Inflammatory macrophage (primary cell): ENCODE data around the gene SYT4.
A peak's percentile ranks its signal among the peaks of the same experiment; 100 is the strongest.
"Not testable (repeated sequence)": the region's sequence is repeated elsewhere in the genome, so short reads cannot be mapped to it uniquely, and the experiment has no call there.

Experiments used
- DNase-seq, 2 donors: peaks; one replicate each; pipeline ENCODE4 v3.0.0-alpha.2; 2020 to 2022
- total RNA-seq, 18 experiments: gene quantifications; one replicate each; lab custom pipeline; 2026; ENCODE audit warnings: mixed read lengths in 6 of 18, inconsistent platforms in 2 of 18; lab: John Stamatoyannopoulos, UW

SYT4 gene
- total RNA-seq = 0 to 0.10 (median 0) reads per million in 18 experiments

DNA sequence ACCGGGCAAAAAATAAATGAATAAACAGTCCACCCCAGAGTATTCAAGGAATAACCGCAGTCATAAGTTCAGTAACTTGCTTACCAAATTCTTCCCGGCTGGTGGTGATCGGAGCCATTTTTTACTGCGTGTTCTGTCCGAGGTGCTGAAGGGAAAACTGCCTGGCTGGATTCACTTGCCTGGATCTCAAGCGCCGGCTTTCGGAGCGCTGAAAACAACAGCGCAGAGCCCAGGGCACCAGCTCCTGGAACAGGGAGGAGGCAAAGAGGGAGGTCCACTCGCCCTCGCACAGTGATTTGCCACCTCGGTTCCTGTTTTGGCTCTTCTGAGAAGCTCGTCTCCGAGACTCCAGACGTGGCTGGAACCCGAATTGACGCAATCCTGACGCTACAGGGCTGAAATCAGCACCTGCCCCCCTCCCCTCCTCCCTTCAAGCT, at the start of gene SYT4:
TSS of gene SYT4 (minus strand) at position 327 of the 437 bp plus-strand sequence. CDS start at position 118, 209 bp downstream.
- DNase-seq = peak in 1 of 2 donors; percentile 18

DNA sequence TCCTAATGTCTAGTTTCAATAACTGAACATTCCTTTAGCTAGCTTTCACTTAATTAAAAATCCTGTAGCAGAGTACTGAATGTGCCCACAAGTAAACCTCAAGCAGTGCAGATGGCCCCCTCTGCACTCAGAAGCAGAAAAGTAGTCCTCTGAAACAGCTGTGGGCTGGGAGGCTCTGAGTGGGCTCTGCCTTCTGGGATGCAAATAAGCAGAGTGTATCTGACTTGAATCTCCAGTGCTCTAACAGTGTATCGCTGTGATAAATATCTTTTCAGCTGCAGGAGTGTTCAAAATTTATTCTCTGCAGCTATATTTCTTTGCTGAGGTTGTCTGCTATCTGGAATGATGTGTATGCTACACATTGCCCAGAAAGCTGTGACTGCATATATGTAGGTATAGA, 44.8 kb upstream of the SYT4 start:
- DNase-seq = no peak

DNA sequence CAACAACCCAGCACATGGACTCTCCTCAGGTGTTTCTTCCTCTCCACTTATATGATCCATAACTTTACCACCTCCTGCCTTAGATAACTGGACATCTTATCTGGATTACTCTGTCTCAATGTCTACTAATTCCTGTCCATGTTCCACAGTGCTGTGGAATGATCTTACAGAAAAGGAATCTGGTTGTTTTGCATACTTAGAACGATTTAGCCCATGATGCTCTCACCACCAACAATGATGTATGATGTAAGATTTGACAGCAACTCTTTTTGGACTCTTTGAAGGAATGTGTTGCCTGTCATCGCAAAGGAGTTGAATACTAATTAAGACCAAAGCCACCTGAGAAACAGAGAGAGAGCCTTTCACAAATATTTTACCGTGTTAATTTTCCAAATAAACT, 37.7 kb upstream of the SYT4 start:
- no peak for DNase-seq

DNA sequence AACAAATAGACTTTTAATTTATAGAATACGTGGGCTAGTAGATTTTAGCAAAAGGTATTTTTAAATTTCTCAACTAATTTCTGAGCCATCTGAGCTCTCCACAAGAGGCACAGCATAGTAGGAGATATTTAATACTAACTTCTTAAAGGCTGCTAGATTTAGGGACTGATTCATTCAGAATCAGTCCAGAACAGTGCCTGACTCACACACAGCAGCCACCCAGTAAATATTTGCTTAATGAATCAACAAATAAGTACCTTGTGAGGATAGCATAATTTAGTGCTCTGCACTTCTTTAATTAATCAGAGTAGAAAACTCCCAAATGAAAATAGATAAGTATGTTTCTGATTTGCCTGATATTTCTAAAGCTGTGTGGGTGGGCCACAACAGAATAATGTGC, 35.6 kb upstream of the SYT4 start:
- DNase-seq = no peak

- DNase-seq = no peak
Measured at GRCh38 chr18:43310239-43310638, 32.9 kb upstream of the SYT4 start.

GRCh38 chr18:43303376-43303775, 26.1 kb upstream of the SYT4 start:
- DNase-seq = no peak

GRCh38 chr18:43286187-43286586, 8.9 kb upstream of the SYT4 start:
- DNase-seq = not testable (repeated sequence)

DNA sequence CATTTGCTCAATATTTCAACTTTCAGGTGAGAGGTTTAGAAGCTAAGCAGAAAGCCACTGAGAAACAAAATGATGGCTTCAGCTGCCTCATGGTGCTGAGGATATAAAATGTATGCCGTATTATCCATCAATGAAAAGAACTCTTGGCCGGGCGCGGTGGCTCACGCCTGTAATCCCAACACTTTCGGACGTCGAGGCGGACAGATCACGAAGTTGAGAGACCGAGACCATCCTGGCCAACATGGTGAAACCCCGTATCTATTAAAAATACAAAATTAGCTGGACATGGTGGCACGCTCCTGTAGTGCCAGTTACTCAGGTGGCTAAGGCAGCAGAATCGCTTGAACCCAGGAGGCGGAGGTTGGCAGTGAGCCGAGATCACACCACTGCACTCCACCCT, 6.0 kb upstream of the SYT4 start:
- DNase-seq = no peak

DNA sequence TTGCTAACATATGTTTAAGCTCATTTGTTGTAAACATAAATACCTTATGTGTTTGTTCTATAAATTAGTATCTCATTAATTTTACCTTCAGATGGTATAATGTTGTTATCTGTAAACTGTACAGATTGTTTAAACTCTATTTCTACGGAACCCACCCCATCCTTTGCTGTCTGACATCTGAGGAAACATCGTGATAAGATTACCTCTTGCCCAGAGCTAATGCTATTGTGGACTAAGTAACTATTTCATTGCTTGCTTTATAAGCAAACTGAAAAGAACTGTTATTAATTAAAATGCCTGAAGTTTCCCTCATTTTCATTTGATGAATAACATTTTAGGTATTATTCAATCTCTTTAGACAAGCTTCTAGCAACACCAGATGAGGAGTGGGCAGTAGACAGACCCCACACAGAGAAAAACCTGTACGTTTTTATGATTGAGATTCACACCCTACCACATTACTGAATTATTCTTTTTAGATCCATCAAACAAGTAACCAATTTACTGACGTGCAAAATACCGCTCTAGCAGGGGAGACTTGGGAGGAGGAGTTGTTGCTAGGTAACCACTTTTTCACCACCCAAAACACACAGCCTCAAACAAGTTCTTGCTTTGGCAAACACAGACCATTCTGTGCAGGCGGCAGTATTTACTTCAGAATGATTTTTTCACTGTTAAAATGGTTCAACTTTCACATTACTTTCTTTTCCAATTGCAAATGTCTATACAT, 1.9 kb upstream of the SYT4 start:
- DNase-seq = no peak

GRCh38 chr18:43278355-43278754, 1.1 kb upstream of the SYT4 start:
- no peak for DNase-seq

- DNase-seq = no peak
Measured at GRCh38 chr18:43276491-43276890, 799 bp downstream of the SYT4 start.

GRCh38 chr18:43275546-43275945, 1.7 kb downstream of the SYT4 start:
- DNase-seq = no peak

DNA sequence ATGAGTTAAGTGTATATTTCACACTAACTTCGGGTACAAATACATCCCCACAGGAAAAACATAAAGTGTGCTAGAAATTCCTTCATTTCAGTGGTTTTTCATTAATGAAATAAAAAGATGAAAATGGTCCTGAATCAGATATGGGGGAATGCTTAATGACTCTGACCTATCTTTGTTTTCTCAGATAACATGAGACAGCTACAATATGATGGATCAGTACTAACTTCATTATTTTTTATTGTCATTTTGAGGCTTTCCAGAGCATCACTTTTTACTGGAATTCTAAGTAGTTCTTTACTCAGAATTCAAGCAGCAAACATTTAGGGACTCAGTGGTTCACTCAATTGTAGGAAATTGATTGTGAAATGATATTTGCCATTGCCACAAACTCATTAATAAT, 2.8 kb downstream of the SYT4 start:
- DNase-seq = no peak

GRCh38 chr18:43271593-43272432, 5.5 kb downstream of the SYT4 start:
- DNase-seq = peak; percentile 47 to 54

GRCh38 chr18:43267818-43268217, 9.5 kb downstream of the SYT4 start:
- no peak for DNase-seq

GRCh38 chr18:43265465-43265864, 11.8 kb downstream of the SYT4 start:
- no peak for DNase-seq

DNA sequence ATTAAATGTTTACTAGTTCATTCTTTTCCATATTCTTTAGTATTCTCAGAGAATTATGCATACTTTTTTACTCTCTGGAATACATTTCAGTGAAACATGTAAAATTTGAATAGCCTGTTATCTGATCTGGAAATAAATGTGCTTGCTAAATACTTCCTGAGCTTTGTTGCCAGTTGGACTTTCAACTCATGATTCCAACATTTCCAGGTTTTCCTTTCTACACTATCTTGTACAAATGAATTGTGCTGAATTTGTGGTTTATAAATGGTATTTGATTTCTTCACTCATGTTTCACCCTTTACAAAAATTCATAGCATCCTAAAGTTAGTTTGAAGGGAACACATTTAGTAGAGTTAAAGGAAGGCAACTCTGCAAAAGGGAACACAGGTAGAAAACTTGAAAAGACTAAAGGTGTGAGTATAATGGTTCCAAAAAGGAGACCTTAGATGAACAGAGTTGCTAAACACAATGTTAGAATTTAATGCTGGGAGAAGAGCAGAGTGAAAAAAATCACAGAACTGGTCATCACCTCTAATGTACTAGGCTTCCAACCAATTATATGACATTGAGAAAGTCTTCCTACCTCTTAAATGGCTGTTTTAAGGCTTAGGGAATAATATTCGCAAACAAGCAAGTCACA, 28.6 kb downstream of the SYT4 start:
- DNase-seq = no peak

- DNase-seq = no peak
Measured at GRCh38 chr18:43247944-43248343, 29.3 kb downstream of the SYT4 start.

DNA sequence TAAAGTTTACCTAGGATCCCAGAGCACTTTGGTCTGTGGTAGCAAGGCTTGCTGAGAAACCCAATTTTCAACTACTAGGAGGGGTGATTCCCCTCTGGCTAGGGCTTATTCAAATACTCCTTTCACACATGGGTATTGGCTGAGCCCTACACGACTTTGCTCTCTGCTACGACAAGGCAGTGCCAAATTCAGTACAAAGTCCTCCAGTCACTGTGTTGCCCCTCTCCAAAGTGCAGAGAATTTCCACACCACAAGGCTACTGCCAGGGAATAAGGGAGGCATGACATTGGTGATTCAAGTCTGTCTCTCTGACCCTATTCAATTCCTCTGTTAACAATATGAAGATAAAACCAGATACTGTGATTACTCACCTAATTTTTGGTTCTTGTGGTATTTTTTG, 38.9 kb downstream of the SYT4 start:
- no peak for DNase-seq

GRCh38 chr18:43236921-43237320, 40.4 kb downstream of the SYT4 start:
- DNase-seq = no peak

GRCh38 chr18:43234889-43235288, 42.4 kb downstream of the SYT4 start:
- no peak for DNase-seq

- no peak for DNase-seq
Measured at GRCh38 chr18:43222501-43222900, 54.8 kb downstream of the SYT4 start.

DNA sequence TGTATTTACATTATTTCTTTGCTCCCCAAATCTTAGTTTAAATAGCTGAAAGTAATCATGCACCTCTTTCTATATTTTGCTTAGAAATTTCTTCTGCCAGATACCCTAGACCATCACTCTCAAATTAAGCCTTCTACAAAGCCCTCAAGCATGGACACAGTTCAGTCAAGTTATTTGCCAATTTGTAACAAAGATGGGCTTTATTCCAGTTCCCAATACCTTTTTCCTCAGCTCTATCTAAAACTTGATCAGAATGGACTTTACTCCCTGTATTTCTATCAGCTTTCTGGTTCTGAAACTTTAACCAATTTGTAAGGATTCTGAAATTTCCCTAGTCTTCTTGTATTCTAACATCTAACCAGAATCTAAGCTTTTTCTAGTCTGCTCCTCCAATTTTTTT, 56.6 kb downstream of the SYT4 start:
- no peak for DNase-seq
